ENCODE data around the gene LRRC46.

LRRC46 gene

DNA sequence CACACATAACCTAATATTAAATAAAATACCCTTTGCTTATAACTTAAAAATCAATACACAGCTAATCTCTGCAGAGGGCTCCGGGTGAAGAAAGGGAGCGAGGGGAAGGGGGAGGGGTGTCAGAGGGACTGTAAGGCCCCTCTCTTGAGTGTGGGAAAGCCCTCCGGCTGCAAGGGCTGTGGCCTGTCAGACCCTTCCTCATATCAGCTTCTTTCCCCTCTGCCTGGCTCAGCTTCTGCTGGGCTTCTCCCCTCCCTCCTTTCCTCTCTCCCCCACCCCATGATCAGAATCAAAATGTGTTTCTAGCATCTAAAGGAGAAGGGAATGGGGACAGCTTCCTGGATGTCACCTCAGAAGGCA is 14.2 kb downstream of the LRRC46 start:
- no peak for DNase-seq (ENCODE audit: low read depth)
- no peak overlapping the region for H3K4me3 ChIP-seq (replicated peaks; ENCODE audit: low read depth, low read length)
- TF ChIP-seq, protein P1, sequence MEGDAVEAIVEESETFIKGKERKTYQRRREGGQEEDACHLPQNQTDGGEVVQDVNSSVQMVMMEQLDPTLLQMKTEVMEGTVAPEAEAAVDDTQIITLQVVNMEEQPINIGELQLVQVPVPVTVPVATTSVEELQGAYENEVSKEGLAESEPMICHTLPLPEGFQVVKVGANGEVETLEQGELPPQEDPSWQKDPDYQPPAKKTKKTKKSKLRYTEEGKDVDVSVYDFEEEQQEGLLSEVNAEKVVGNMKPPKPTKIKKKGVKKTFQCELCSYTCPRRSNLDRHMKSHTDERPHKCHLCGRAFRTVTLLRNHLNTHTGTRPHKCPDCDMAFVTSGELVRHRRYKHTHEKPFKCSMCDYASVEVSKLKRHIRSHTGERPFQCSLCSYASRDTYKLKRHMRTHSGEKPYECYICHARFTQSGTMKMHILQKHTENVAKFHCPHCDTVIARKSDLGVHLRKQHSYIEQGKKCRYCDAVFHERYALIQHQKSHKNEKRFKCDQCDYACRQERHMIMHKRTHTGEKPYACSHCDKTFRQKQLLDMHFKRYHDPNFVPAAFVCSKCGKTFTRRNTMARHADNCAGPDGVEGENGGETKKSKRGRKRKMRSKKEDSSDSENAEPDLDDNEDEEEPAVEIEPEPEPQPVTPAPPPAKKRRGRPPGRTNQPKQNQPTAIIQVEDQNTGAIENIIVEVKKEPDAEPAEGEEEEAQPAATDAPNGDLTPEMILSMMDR (IDR thresholded peaks at IDR 0.05; ENCODE audit: low read length, missing control alignments), result no peak

DNA sequence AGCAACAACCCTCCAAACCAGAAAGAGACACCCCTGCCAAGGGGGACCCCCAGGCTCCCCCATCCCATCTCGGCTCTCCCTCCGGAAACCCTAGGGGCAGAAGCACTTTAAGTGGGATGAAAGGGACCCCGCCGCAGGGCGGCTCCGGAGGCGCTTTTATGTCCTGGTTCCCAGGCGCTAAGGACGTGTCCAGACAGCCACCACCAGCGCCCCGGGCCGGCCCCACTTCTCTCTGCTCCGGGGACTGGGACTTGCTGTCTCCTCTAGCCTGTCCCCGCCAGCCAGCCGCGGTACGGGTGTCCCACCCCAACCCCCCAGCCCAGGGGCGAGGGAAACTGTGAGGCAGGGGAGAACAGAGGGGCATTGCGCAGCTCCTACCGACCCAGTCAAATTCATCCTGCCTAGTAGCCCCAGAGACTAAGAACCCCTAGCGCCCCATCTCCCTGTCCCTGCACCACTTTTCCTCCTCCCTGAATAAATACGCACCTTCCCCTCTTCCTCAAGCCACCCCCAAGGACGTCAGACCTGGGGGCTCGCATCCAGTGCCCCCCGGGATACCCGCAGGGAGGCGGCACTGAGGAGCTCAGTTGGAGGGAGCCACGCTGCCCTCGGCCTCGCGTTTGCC is 15.4 kb downstream of the LRRC46 start:
- DNase-seq (ENCODE audit: low read depth), result no peak
- TF ChIP-seq, protein P1 (IDR thresholded peaks at IDR 0.05; ENCODE audit: low read length, missing control alignments), result no peak
- H3K4me3 ChIP-seq (replicated peaks; ENCODE audit: low read depth, low read length), result no peak overlapping the region

DNA sequence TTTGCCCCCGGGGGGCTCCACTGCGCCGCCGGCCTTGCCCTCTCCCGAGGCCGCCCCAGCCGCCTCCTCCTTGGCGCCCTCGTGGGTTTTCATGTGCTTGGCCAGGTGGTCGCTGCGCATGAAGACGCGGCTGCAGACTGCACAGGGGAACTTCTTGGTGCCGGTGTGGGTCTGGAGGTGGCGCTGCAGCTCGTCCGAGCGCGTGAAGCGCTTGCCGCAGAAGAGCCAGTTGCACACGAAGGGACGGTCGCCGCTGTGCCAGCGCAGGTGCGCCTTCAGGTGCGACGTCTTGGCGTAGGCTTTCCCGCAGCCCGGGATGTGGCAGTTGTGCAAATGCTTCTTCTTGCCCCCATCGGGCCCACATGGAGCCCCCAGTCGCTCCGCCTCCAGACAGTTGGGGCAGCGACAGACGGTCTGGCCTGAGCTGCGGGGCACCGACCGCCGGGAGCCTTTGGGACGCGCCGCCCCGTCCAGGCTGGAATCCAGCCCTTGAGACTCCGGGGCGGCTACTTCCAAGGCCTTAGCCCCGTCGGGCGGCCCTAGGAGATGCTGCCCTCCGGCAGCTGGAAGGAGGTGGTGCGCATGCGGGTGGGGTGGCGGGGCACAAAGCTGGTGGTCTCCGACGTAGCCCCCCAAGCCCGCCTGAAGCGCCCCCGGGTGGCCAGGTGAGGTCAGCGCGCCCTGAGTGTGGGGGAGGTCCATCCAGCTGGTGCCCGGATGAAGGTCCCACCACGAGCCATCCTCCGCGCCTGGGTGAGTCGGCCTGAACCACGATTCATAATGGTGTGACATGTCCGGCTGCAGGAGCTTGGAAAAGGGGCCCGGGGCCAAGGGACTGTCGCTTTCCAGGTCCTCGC is 16.1 kb downstream of the LRRC46 start:
- H3K4me3 ChIP-seq (replicated peaks; ENCODE audit: low read depth, low read length), result no peak overlapping the region
- DNase-seq (ENCODE audit: low read depth), result no peak
- TF ChIP-seq, protein P1 (IDR thresholded peaks at IDR 0.05; ENCODE audit: low read length, missing control alignments), result peak; percentile 12

DNA sequence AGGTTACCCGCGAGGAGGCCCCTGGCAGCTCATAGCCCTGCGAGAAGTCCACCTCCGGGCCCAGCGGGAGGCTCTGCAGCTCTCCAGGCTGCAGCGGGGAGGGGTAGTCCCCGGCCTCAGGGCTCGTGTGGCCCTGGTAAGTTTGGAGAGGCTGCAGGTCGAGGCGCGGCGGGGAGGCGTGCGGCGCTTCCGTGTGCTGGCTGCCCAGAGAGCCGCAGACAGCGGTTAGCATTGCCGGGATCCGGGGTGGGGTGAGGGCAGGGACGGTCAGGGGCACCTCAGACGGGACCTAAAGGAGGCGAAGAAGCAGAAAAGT is 16.7 kb downstream of the LRRC46 start:
- H3K4me3 ChIP-seq (replicated peaks; ENCODE audit: low read depth, low read length), result no peak overlapping the region
- DNase-seq (ENCODE audit: low read depth), result no peak
- TF ChIP-seq, protein P1 (IDR thresholded peaks at IDR 0.05; ENCODE audit: low read length, missing control alignments), result no peak

DNA sequence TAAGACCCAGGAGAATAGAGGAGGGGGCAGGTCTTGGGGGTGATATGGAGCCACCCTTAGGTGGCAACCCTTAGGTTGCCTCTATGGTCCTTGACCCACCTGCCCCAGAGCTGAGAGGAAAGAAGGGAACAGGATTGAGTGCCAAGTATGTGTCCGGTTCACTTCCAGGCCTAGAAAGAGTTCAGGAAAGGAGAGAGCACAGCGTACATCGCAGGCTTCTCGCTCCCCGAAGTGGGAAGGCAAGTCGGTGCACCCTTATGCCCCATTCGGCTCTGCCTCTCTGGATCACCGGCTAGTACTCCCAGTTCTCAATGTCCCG is 18.9 kb downstream of the LRRC46 start:
- no peak for DNase-seq (ENCODE audit: low read depth)
- TF ChIP-seq, protein P1 (IDR thresholded peaks at IDR 0.05; ENCODE audit: low read length, missing control alignments), result no peak
- no peak overlapping the region for H3K4me3 ChIP-seq (replicated peaks; ENCODE audit: low read depth, low read length)

DNA sequence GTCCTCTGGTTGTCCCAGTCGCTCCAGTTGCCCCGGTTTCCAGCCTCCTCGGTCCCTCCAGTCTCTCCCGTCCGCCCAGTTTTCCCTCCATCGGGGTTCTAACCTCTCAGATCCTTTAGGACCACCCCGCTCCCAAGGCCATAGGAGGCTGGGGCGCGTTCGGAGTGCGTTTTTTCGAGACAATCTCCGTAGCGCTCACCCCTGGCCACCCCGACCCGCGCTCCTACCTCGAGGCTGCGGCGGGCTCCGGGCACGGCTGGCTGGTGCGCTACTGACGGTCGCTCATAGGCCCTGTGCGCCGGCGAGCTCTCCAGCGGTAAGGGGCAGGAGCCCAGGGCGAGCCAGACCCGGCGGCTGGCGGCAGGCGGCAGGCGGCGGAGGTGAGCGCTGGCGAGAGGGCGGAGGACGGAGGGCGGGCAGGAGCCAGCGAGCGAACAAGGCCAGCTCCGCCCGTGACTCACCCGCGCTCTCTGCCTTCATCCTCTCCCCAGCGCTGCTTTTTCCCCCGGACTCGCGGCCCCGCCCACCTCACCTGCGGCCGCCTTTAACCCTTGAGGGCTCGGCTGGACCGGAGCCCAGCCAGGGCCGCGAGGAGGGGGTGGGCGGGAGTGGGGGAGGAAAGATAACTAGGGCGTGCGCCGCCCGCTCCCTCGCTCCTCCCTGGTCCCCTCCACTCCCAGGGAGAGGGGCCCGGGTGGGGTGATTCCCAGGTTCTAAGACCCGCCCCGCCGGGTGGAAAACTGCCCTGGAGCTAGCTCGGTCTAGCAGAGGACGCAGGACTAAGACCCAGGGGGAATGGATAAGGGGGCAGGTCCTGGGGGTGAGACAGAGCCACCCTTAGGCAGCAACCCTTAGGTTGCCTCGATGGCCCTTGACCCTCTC is 19.5 kb downstream of the LRRC46 start, which contains the start of gene SP6:
SP6 (minus strand) TSS at position 472 of the 882 bp plus-strand sequence. CDS start 2,734 bp downstream, outside the sequence.
- TF ChIP-seq, protein P1 (IDR thresholded peaks at IDR 0.05; ENCODE audit: low read length, missing control alignments), result no peak
- H3K4me3 ChIP-seq (replicated peaks; ENCODE audit: low read depth, low read length), result peak within 1 kb of the TSS; percentile 10

More for the DNA sequence above, 19.5 kb downstream of the LRRC46 start, which contains the start of gene SP6:
- DNase-seq (ENCODE audit: low read depth), result peak; percentile 47
